GM12878 (cell line): Measurements from ENCODE around the gene HMG20B. TPM values are rescaled to one million over a fixed set of nuclear protein-coding genes. Genes with fewer than 3 reads are reported as not detected.

ENCODE experiments used
- ATAC-seq: fragments of 200-7000 bp; cut with Tn5 transposase; 3 replicates; pipeline ENCODE4 v1.9.1; 2020; ENCODE audit warnings: mild to moderate bottlenecking, moderate library complexity
- BruUV-seq: library from RNA; stranded (reverse); fragments of 400-500 nt; replicated peaks from 2 replicates; lab custom pipeline; 2021; lab: Mats Ljungman, UMichigan
- CTCF ChIA-PET: fragments of 300-600 bp; sonication (Branson Sonifier 250); formaldehyde crosslinking; extraction: SDS; loops from one replicate; lab custom pipeline; 2021; ENCODE audit warnings: inconsistent platforms; lab: Yijun Ruan, JAX
- POLR2A ChIA-PET: fragments of 350-600 bp; formaldehyde crosslinking; extraction: SDS; loops from one replicate; lab custom pipeline; 2021; ENCODE audit warnings: inconsistent platforms; lab: Charles Lee
- RAD21 ChIA-PET: fragments of 300-600 bp; sonication (Branson Sonifier 250); formaldehyde crosslinking; loops from one replicate; lab custom pipeline; 2023; ENCODE audit warnings: antibody characterized with exemption; ENCODE audit not compliant: unreplicated experiment; lab: Charles Lee
- SMC1A ChIA-PET: fragments of 300-600 bp; sonication (Branson Sonifier 250); formaldehyde crosslinking; loops from one replicate; lab custom pipeline; 2023; ENCODE audit not compliant: unreplicated experiment, uncharacterized antibody; lab: Charles Lee
- DNase-seq: peaks from one replicate; pipeline ENCODE4 v3.0.0-alpha.2; 2011; ENCODE audit warnings: low read depth, low spot score
- FAIRE-seq: peaks from 3 replicates; lab custom pipeline; 2011; peaks lifted over from hg19 to GRCh38; lab: Jason Lieb, UNC
- H2AFZ ChIP-seq: 2 replicates; pipeline ENCODE4 v1.6.0; 2011; ENCODE audit warnings: low read depth, low read length, control low read depth; ENCODE audit not compliant: control insufficient read depth
- H3K27ac ChIP-seq: 2 replicates; pipeline ENCODE4 v1.5.1; 2011; ENCODE audit warnings: control low read depth; ENCODE audit not compliant: control insufficient read depth, insufficient read depth
- H3K27me3 ChIP-seq, 2 experiments: replicated peaks in 1 of 2; 2 replicates each; pipeline versions ENCODE4 v1.6.0 to v1.6.1; 2011; ENCODE audit warnings: low read length in 1 of 2; ENCODE audit not compliant: control insufficient read depth in 2 of 2, insufficient read depth in 2 of 2
- H3K36me3 ChIP-seq, 2 experiments: 2 replicates each; pipeline ENCODE4 v1.5.1; 2011; ENCODE audit warnings: low read length in 1 of 2; ENCODE audit not compliant: control insufficient read depth in 2 of 2, insufficient read depth in 2 of 2
- H3K4me1 ChIP-seq: 2 replicates; pipeline ENCODE4 v1.6.1; 2011; ENCODE audit warnings: mild to moderate bottlenecking, low read length, moderate library complexity, mixed read lengths; ENCODE audit not compliant: control insufficient read depth, insufficient read depth
- H3K4me2 ChIP-seq: 2 replicates; pipeline ENCODE4 v1.6.0; 2011; ENCODE audit warnings: control low read depth; ENCODE audit not compliant: control insufficient read depth, insufficient read depth
- H3K4me3 ChIP-seq: fragments of 200-600 bp; sonication (generic); 2 replicates; pipeline ENCODE4 v1.5.1; 2016
- H3K79me2 ChIP-seq: 2 replicates; pipeline ENCODE4 v1.6.0; 2011; ENCODE audit warnings: low read length; ENCODE audit not compliant: control insufficient read depth, insufficient read depth
- H3K9ac ChIP-seq: 2 replicates; pipeline ENCODE4 v1.8.0; 2011; ENCODE audit warnings: low read length, control low read depth, mixed read lengths; ENCODE audit not compliant: control insufficient read depth, insufficient read depth
- H3K9me3 ChIP-seq: replicated peaks from 3 replicates; pipeline ENCODE4 v1.5.1; 2011; ENCODE audit warnings: mild to moderate bottlenecking, low read length; ENCODE audit not compliant: control insufficient read depth, insufficient read depth
- H4K20me1 ChIP-seq: 2 replicates; pipeline ENCODE4 v1.6.0; 2011; ENCODE audit not compliant: control insufficient read depth, insufficient read depth
- BHLHE40 ChIP-seq, 2 experiments: fragments of 450-650 bp in 1 of 2; IDR thresholded peaks; 2 replicates each; pipeline ENCODE4 v1.6.1; 2011 to 2017; ENCODE audit warnings: low read depth in 2 of 2, borderline replicate concordance in 1 of 2, improper control_type of control experiment in 1 of 2, low read length in 1 of 2, mild to moderate bottlenecking in 1 of 2
- BMI1 ChIP-seq: fragments of 450-650 bp; IDR thresholded peaks from 2 replicates; pipeline ENCODE4 v1.6.1; 2016; ENCODE audit warnings: mild to moderate bottlenecking, moderate library complexity, borderline replicate concordance
- CREB1 ChIP-seq: IDR thresholded peaks from 2 replicates; pipeline ENCODE4 v1.6.1; 2012; ENCODE audit warnings: low read depth, mild to moderate bottlenecking, inconsistent platforms
- HDGF ChIP-seq: fragments of 450-650 bp; IDR thresholded peaks from 2 replicates; pipeline ENCODE4 v1.6.1; 2016; ENCODE audit warnings: antibody characterized with exemption
- JUNB ChIP-seq: IDR thresholded peaks from 2 replicates; pipeline ENCODE4 v1.6.1; 2016; ENCODE audit warnings: antibody characterized with exemption, mild to moderate bottlenecking
- RFX5 ChIP-seq: IDR thresholded peaks from 2 replicates; pipeline ENCODE4 v1.6.1; 2011; ENCODE audit warnings: low read depth, low read length, improper control_type of control experiment
- ZNF622 ChIP-seq: fragments of 450-650 bp; IDR thresholded peaks from 2 replicates; pipeline ENCODE4 v1.6.1; 2017; ENCODE audit warnings: mild to moderate bottlenecking, inconsistent platforms
- WGBS: methylation state at CpG from one replicate; pipeline ENCODE4 v1.1.6; 2016; ENCODE audit warnings: low lambda C conversion rate; ENCODE audit not compliant: insufficient replicate concordance, insufficient coverage; ENCODE audit errors: missing lambda C conversion rate; 5-methylcytosine and 5-hydroxymethylcytosine counted together
- in situ Hi-C: fragments of 300-500 bp; cut with MboI; formaldehyde crosslinking; loops from 9 replicates; pipeline ENCODE4 v1.14.3; 2018; ENCODE audit warnings: mixed read lengths
- intact Hi-C: fragments of 100-400 bp; cut with micrococcal nuclease; formaldehyde crosslinking; loops from one replicate; pipeline ENCODE4 v1.14.2; 2022; ENCODE audit not compliant: unreplicated experiment
- polyA plus RNA-seq, 11 experiments: library from polyadenylated mRNA; depleted of rRNA in 4 of 11; unstranded in 6 of 11; stranded (reverse) in 5 of 11; fragments of >200 nt; fragmentation: Nextera tagmentation in 4 of 11; fragmentation: Illumina TruSeq in 1 of 11; extraction: Ambion mirVana in 4 of 11; extraction: Trizol in 1 of 11; gene quantifications; 1 replicate in 1 of 11; 2 replicates in 10 of 11; pipeline versions ENCODE4 v1.2.1 to v1.2.3, GENCODE V29; 2011 to 2016; ENCODE audit warnings: inconsistent platforms in 2 of 11, missing spikeins in 2 of 11, low read depth in 1 of 11
- total RNA-seq, 4 experiments: library from RNA; depleted of rRNA in 3 of 4; stranded (reverse); fragments of >200 nt in 3 of 4; fragmentation: Illumina TruSeq in 1 of 4; extraction: Trizol in 1 of 4; gene quantifications; 2 replicates each; pipeline versions ENCODE4 v1.2.1 to v1.2.3, GENCODE V29; 2013 to 2021
- TF ChIP-seq, protein P1 (sequence below): fragments of 450-650 bp; IDR thresholded peaks from 2 replicates; pipeline ENCODE4 v1.6.1; 2017; ENCODE audit warnings: low read depth, mild to moderate bottlenecking, moderate library complexity
- TF ChIP-seq, protein P2 (sequence below): fragments of 450-650 bp; IDR thresholded peaks from 2 replicates; pipeline ENCODE4 v1.6.1; 2016; ENCODE audit warnings: mild to moderate bottlenecking
- TF ChIP-seq, protein P3 (sequence below): fragments of 450-650 bp; IDR thresholded peaks from 2 replicates; pipeline ENCODE4 v1.6.1; 2018; ENCODE audit warnings: borderline replicate concordance, mild to moderate bottlenecking; ENCODE audit not compliant: partially characterized antibody
- TF ChIP-seq, protein P4 (sequence below): fragments of 450-650 bp; IDR thresholded peaks from 2 replicates; pipeline ENCODE4 v1.6.1; 2016; ENCODE audit warnings: mild to moderate bottlenecking

HMG20B gene
- total and polyA plus RNA-seq, 10 of the 15 experiments (the other 5 are each of a cell fraction or from before 2014, with no cell fraction given), result 0.37 to 92.7 (median 47.0) TPM

DNA sequence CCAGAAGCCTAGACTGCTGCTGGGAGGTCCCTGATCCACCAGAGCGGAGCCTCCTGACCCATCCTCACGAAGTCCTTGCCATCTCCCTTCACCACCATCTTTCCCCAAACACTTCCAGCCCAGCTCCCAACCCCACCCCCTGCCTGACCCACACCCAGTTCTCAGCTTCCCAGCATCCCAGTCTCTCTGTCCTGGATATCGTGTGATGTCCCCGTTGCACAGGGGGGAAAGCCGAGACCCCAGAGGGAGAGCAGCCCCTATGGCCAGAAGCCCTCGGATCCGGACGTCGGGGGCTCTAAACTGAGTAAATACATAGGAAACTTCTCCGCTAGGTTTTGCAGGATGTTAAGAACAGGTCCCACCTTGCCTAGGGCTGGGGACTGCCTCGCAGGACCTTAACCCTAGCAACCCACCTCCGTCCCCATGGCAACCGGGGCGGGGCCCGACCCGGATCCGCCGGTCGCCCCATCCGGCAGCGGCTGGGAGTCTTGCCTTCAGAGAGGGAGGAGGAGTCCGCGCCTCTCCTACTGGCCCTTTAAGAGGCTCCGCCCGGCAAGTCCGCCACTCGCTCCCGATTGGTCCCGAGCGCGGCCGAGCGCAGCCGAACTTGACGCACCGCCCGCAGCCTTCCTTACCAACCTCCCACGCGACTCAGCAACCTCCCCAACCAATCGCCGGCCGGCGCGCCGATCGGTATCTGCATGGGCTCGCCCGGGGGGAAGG, 451 bp upstream of the HMG20B start:
- Histone ChIP-seq H2AFZ (peak overlapping the region; percentile 76), H3K4me2 (peak overlapping the region; percentile 98), H3K79me2 (peaks cover 3% of the 10 kb centered on the region), H4K20me1 (no peaks in the 10 kb centered on the region), H3K27me3 (no peaks in the 10 kb centered on the region), H3K27ac (no peak overlapping the region), H3K4me1 (peaks cover 3% of the 10 kb centered on the region), H3K36me3 (no peaks in the 10 kb centered on the region; a peak in 2 of 4 replicates), H3K9ac (peak overlapping the region; percentile 36), H3K9me3 (no peaks in the 10 kb centered on the region), H3K4me3 (peak overlapping the region; percentile 85)
- 6% methylated on average over 29 of the region's 48 CpGs for WGBS
- peak; percentile 97 for ATAC-seq
- SMC1A ChIA-PET, result interaction anchor here (0.7 kb wide), 1 partner anchor 11 kb away, joined by 3 read pairs; no protein-coding TSS in a partner anchor
- POLR2A ChIA-PET, result no interaction called here
- intact Hi-C loops (loop anchor here (5.0 kb wide), 1 partner anchor 35 kb away; the partner anchor contains the start of gene TBXA2R), in situ Hi-C loops (no loop called here)
- RAD21 ChIA-PET, result no interaction called here
- DNase-seq, result peak; percentile 97
- peak; percentile 99 for FAIRE-seq
- BruUV-seq, result no TSS peak
- CTCF ChIA-PET, result interaction anchor here (0.7 to 0.9 kb wide), 2 partner anchors 9 to 13 kb away, joined by 3 to 4 read pairs; no protein-coding TSS in a partner anchor
- TF ChIP-seq RFX5, result peak; percentile 86
- TF ChIP-seq BHLHE40 (IDR thresholded peaks at IDR 0.05; ENCODE audit: borderline replicate concordance in 1 of 2, low read depth in 2 of 2, low read length in 1 of 2), result peak; percentile 41 to 73; a peak in 3 of 4 replicates
- TF ChIP-seq JUNB, result no peak
- TF ChIP-seq, protein P1, sequence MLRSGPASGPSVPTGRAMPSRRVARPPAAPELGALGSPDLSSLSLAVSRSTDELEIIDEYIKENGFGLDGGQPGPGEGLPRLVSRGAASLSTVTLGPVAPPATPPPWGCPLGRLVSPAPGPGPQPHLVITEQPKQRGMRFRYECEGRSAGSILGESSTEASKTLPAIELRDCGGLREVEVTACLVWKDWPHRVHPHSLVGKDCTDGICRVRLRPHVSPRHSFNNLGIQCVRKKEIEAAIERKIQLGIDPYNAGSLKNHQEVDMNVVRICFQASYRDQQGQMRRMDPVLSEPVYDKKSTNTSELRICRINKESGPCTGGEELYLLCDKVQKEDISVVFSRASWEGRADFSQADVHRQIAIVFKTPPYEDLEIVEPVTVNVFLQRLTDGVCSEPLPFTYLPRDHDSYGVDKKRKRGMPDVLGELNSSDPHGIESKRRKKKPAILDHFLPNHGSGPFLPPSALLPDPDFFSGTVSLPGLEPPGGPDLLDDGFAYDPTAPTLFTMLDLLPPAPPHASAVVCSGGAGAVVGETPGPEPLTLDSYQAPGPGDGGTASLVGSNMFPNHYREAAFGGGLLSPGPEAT, result peak; percentile 81
- TF ChIP-seq BMI1, result peak; percentile 98
- peak; percentile 50; the same call in 1 of the 2 replicates for TF ChIP-seq ZNF622
- TF ChIP-seq, protein P2, sequence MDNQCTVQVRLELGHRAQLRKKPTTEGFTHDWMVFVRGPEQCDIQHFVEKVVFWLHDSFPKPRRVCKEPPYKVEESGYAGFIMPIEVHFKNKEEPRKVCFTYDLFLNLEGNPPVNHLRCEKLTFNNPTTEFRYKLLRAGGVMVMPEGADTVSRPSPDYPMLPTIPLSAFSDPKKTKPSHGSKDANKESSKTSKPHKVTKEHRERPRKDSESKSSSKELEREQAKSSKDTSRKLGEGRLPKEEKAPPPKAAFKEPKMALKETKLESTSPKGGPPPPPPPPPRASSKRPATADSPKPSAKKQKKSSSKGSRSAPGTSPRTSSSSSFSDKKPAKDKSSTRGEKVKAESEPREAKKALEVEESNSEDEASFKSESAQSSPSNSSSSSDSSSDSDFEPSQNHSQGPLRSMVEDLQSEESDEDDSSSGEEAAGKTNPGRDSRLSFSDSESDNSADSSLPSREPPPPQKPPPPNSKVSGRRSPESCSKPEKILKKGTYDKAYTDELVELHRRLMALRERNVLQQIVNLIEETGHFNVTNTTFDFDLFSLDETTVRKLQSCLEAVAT, result no peak
- peak; percentile 82; the same call in 1 of the 2 replicates for TF ChIP-seq CREB1
- TF ChIP-seq HDGF, result peak; percentile 96
- TF ChIP-seq, protein P3, sequence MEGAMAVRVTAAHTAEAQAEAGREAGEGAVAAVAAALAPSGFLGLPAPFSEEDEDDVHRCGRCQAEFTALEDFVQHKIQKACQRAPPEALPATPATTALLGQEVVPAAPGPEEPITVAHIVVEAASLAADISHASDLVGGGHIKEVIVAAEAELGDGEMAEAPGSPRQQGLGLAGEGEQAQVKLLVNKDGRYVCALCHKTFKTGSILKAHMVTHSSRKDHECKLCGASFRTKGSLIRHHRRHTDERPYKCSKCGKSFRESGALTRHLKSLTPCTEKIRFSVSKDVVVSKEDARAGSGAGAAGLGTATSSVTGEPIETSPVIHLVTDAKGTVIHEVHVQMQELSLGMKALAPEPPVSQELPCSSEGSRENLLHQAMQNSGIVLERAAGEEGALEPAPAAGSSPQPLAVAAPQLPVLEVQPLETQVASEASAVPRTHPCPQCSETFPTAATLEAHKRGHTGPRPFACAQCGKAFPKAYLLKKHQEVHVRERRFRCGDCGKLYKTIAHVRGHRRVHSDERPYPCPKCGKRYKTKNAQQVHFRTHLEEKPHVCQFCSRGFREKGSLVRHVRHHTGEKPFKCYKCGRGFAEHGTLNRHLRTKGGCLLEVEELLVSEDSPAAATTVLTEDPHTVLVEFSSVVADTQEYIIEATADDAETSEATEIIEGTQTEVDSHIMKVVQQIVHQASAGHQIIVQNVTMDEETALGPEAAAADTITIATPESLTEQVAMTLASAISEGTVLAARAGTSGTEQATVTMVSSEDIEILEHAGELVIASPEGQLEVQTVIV, result peak; percentile 52
- TF ChIP-seq, protein P4, sequence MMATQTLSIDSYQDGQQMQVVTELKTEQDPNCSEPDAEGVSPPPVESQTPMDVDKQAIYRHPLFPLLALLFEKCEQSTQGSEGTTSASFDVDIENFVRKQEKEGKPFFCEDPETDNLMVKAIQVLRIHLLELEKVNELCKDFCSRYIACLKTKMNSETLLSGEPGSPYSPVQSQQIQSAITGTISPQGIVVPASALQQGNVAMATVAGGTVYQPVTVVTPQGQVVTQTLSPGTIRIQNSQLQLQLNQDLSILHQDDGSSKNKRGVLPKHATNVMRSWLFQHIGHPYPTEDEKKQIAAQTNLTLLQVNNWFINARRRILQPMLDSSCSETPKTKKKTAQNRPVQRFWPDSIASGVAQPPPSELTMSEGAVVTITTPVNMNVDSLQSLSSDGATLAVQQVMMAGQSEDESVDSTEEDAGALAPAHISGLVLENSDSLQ, result peak; percentile 53; the same call in 1 of the 2 replicates
